GM18858 (cell line): ENCODE results near the gene FAM111B.
"Not testable (repeated sequence)": the region's sequence is repeated elsewhere in the genome, so short reads cannot be mapped to it uniquely, and the experiment has no call there.

Source experiments
- ATAC-seq: cut with Tn5 transposase; IDR thresholded peaks from one replicate; pipeline ENCODE4 v1.9.1; 2021; ENCODE audit not compliant: unreplicated experiment

The FAM111B gene

DNA sequence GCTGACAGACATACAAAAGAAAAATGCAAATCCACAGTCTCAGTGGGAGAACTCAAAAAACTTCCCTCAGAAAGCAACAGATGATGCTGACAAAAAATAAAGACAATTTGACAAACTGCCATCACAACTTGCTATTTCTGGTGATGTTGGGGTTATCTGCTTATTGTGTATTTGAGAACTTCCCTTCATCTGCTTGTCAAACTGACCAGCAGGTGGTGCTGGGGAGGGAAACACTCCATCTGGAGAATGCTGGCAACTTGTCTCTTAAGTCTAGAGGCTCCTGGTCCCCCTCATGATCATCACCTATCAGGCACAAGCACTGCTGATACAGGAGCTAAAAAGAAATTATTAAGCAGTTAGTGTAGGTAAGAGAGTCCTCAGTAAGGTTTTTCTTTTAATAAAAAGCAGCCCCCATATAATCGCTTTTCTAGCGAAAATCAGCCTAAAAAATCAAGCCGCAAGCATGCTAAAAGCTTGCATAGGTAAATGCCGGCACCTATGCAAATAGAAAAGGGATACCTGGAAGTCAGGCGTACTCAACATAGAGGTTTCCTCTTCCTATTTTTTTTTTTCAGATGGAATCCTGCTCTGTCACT lies 9.8 kb upstream of the FAM111B start:
- peak; percentile 37 for ATAC-seq

DNA sequence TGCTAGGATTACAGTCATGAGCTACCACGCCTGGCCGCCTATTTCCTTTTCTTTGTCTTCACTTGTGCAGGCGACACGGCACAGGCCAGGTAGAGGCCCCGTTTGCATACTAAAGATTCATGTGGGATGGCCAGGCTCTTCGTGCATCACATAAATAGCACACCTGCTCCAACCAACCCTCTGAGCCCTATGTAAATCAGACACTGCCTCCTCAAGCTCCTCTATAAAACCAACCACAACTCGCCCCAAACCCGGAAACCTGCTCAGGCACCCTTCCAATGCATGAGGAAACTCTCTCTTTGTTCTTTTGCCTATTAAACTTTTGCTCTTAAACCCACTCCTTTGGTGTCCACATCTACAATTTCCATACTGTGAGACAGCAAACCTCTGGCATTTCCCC lies 9.1 kb upstream of the FAM111B start:
- not testable (repeated sequence) for ATAC-seq

GRCh38 chr11:59102259-59102765 lies 4.7 kb upstream of the FAM111B start:
- ATAC-seq = peak; percentile 45

DNA sequence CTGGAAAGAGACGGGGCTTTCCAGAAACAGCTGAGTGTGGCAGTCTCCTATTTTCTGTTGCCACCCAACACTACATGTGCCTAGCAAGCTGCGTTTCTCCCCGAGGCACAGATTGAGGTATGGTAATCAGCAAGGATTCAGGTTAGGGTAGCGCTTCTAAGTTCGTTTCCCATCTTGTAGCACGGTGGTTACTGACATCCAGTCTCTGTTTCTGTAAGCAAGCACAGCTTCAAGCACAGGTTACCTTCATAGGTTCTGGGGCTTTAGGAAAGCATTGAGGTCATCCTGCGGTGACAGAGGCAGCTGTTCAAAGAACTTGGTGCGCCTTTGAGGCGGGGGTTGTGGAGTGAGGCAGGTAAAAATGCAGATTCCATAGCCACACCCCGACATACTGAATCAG lies 684 bp downstream of the FAM111B start:
- peak; percentile 22 for ATAC-seq

- ATAC-seq = no peak
Observed at GRCh38 chr11:59112494-59112893, 5.5 kb downstream of the FAM111B start.

GRCh38 chr11:59114344-59114743 lies 7.3 kb downstream of the FAM111B start:
- no peak for ATAC-seq

DNA sequence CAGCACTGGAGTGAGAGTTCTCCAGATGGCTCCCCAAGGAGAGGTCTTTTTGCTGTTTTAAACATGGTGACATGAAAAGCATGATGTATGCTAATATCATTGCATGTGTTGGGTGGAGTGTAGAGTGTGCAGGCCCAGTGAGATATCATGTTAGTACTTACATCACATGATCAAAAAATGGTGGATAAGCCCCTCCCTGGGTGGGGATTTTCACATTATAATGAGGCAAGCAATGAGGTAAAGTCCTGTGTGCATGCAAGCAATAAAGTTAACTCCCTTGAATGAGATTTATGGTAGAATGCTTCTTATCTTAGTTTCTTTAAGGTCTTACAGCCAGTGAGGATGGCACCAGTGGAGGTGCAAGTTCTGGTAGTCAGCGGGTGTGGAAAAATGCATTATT lies 8.5 kb downstream of the FAM111B start:
- ATAC-seq = no peak

- ATAC-seq = no peak
Observed at GRCh38 chr11:59117774-59118173, 10.7 kb downstream of the FAM111B start.

DNA sequence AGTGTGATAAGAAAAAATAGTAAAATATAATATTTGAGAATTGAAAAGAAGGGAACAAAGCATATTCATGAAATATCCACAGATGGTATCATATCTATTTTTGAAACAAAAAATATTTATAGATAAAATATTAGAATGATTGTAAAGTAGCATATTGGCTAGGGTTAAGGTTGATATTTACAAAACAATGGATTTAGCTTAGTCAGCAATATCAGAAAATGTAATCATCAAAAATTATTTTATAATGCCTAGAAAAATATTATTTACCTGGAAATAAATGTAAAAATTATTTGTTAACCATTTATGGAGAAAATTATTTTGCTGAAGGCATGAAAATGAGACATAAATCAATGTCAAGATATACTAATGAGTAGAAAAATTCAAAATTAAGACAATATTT lies 12.8 kb downstream of the FAM111B start:
- ATAC-seq = no peak

GRCh38 chr11:59135648-59136461 lies 28.8 kb downstream of the FAM111B start:
- peak; percentile 83 for ATAC-seq

DNA sequence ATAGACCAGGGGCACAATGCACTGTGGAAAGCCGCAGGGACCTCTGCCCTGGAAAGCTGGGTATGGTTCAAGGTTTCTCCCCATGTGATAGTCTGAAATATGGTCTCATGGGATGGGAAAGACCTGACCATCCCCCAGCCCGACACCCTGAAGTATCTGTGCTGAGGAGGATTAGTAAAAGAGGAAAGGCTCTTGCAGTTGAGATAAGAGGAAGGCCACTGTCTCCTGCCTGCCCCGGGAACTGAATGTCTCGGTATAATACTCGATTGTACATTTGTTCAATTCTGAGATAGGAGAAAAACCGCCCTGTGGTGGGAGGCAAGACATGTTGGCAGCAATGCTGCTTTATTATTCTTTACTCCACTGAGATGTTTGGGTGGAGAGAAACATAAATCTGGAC lies 29.5 kb downstream of the FAM111B start:
- ATAC-seq = not testable (repeated sequence)

DNA sequence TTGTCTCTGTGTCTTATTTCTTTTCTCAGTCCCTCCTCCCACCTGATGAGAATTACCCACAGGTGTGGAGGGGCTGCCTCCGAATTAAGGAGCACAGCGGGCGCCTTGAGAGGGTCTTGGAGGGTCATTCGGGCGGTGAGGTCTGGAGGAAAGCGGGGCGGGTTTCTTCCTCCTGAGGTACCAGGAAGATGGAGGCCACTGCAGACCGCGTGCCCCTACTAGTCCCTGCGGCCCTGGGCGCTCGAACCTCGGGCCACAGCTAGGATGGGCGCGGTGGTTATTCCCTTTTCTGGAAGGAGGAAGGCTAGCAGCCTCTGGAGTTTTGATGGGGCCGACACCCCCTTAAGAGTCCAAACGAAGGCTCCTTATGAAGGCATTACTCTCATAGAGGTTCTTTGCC lies 30.2 kb downstream of the FAM111B start:
- ATAC-seq = no peak

DNA sequence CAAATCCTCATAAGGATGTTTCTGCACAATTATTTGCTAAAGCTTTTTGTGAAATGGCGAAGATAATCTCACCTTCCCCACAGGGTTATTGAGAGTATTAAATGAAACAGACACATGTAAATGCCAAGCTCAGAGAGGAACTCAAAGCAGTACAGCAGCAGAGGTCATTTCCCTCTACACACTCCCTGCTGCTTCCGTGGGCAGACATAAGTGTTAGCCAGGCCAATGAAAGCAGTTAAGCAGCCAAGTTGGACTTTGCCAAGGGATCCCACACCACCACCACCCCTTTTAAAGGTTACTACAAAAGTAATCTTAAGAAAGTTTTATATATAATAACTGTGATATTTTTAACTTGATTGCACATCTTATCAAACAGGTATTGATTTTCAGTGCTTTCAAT lies 31.6 kb downstream of the FAM111B start:
- ATAC-seq = no peak

DNA sequence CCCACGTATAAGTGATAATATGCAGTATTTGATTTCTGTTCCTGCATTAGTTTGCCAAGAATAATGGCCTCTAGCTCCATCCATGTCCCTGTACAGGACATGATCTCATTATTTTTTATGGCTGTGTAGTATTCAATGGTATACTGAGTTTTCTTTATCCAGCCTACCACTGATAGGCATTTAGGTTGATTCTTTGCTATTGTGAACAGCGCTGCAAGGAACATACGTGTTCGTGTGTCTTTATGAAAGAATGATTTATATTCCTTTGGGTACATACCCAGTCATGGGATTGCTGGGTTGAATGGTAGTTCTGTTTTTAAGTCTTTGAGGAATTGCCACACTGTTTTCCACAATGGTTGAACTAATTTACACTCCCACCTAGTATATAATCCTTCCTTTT lies 34.2 kb downstream of the FAM111B start:
- no peak for ATAC-seq

DNA sequence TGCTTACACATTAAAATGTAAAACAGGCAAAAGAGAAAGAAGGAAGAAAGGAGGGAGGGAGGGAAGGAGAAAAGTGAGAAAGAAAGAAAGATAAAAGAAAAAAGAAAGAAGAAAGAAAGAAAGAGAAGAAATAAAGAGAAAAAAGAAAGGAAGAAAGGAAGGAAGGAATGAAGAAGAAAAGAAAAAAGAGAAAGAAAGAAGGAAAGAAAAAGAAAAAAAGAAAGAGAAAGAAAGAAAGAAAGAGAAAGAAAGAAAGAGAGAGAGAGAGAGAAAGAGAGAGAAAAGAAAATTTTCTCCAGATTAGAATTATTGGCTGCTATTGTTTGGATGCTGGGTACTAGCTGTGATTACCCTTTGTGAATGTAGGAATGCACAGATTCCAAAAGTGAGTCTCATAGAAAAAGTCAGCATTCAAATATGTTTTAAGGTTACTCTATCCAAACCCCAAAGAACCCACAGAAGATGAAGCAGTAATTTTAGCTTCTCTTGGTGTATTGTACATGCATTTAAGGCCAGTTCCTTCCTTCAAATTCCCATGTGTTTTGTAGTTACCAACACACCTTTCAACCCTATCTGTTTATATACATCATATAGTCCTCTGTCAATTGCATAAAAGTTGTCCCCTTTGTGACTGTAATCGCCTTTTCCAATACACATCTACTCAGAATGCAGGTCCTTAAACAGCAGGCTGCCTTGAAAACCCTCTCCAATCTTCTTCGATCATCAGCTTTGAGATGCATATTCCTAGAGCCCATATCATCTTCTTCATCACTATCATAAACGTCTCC lies 34.8 kb downstream of the FAM111B start:
- ATAC-seq = no peak

DNA sequence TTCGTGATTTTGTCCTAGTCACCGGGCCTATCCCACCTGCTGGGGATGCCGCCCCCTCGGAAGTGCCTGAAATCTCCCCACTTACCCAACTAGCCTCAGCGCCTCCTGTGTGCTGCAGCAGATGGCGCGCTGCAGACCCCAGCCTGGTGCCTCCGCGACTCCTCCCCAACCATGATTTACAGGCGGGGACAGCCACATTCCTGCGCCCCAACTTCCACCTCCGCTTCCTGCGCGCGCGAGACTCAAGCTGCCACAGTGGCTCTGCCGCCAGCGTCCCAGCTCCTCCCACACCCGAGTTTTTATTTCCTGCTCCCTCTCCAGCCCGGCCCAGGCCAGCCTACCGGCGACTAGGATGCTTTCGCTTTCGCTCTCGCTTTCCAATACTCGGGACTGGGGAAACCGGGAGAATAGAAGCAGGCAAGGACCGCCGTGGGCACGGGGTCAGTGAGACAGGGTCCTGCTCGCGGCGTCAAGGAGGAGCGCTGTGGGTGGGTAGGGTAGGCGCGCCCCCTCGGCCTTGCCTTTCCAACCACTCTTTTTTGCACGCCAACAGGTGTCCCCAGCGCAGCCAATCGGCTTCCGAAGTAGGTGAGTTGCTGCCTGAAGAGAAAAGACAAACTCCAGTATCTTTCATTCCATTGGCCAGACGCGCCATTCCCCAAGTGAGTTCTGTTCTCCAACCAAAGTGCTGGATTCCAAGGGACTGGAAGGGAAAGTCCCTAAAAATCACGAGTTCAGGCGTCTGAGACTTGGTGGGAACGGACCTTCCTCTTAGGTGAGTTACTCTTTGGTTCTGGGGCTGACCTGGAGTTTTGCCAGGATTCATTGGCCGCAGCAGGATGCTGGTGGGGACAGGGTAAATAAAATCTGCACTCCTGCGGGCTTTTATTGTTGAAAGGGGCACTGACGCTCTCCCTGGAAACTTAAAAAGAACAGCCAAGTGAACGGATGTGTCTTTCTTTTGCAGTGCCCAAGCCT lies 35.8 kb downstream of the FAM111B start, which contains the start of gene FAM111A:
Gene FAM111A, plus strand, starts transcription at position 327 of the 978 bp plus-strand sequence. CDS start 6,017 bp downstream, outside the sequence.
- ATAC-seq = peak; percentile 57

GRCh38 chr11:59144096-59144495 lies 37.1 kb downstream of the FAM111B start:
- ATAC-seq = no peak

GRCh38 chr11:59144579-59145345 lies 37.7 kb downstream of the FAM111B start:
- peak; percentile 45 for ATAC-seq

DNA sequence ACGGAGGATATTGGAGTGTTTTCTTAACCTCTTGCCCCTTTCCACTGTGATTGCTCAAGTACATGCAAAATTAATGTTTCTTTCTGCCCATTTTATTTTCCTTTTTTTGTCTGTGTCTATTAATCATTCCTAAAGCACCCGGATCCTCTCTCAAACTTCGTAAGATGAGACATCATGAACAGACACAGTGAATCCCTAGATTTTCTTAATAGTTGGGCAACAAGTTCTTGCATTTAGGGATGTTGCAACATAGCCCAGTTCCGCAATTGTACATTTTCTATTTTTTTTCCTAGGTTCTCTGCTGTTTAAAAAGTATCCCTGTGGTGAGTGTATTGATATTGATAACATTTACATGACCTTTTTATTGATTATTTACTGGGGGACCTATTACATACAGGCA lies 38.5 kb downstream of the FAM111B start:
- ATAC-seq = no peak

DNA sequence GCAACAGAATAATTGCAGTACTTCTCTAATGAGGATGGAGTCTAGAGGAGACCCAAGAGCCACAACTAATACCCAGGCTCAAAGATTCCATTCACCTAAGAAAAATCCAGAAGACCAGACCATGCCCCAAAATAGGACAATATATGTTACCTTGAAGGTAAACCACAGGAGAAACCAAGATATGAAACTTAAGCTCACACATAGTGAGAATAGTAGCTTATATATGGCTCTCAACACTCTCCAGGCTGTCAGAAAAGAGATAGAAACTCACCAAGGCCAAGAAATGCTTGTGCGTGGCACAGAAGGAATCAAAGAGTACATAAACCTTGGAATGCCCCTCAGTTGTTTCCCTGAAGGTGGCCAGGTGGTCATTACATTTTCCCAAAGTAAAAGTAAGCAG lies 44.7 kb downstream of the FAM111B start:
- peak; percentile 51 for ATAC-seq
